Ishikawa (cell line): ENCODE results near the gene DSCAML1.

Source experiments
- CEBPB ChIP-seq: IDR thresholded peaks from 2 replicates; pipeline ENCODE4 v1.6.1; 2012
- CREB1 ChIP-seq: IDR thresholded peaks from 2 replicates; pipeline ENCODE4 v1.6.1; 2012; ENCODE audit warnings: low read depth
- EGR1 ChIP-seq: IDR thresholded peaks from 2 replicates; pipeline ENCODE4 v1.6.1; 2012
- EP300 ChIP-seq: IDR thresholded peaks from 2 replicates; pipeline ENCODE4 v1.6.1; 2012; ENCODE audit warnings: borderline replicate concordance
- FOXM1 ChIP-seq: IDR thresholded peaks from 2 replicates; pipeline ENCODE4 v1.6.1; 2012; ENCODE audit warnings: low read depth, borderline replicate concordance
- MAX ChIP-seq: IDR thresholded peaks from 2 replicates; pipeline ENCODE4 v1.6.1; 2012
- NFIC ChIP-seq: IDR thresholded peaks from 2 replicates; pipeline ENCODE4 v1.6.1; 2012
- RAD21 ChIP-seq: IDR thresholded peaks from 2 replicates; pipeline ENCODE4 v1.6.1; 2012; ENCODE audit warnings: low read depth
- REST ChIP-seq: IDR thresholded peaks from 2 replicates; pipeline ENCODE4 v1.6.1; 2012; ENCODE audit warnings: low read depth, mild to moderate bottlenecking
- TAF1 ChIP-seq: IDR thresholded peaks from 2 replicates; pipeline ENCODE4 v1.6.1; 2012; ENCODE audit warnings: low read depth, mild to moderate bottlenecking
- TCF12 ChIP-seq: IDR thresholded peaks from 2 replicates; pipeline ENCODE4 v1.6.1; 2012; ENCODE audit warnings: low read depth
- TEAD4 ChIP-seq: IDR thresholded peaks from 2 replicates; pipeline ENCODE4 v1.6.1; 2012
- USF1 ChIP-seq: IDR thresholded peaks from 2 replicates; pipeline ENCODE4 v1.6.1; 2012
- YY1 ChIP-seq: IDR thresholded peaks from 2 replicates; pipeline ENCODE4 v1.6.1; 2012; ENCODE audit warnings: low read depth
- ZBTB7A ChIP-seq: IDR thresholded peaks from 2 replicates; pipeline ENCODE4 v1.6.1; 2012; ENCODE audit warnings: low read depth

The DSCAML1 gene

GRCh38 chr11:117643606-117644300 is 153.3 kb downstream of the DSCAML1 start:
- TF ChIP-seq CREB1 = no peak
- no peak for TF ChIP-seq RAD21
- no peak for TF ChIP-seq NFIC
- no peak for TF ChIP-seq TCF12
- TF ChIP-seq ZBTB7A = no peak
- no peak for TF ChIP-seq USF1
- no peak for TF ChIP-seq CEBPB
- TF ChIP-seq EP300 = no peak
- TF ChIP-seq EGR1 = no peak
- no peak for TF ChIP-seq FOXM1
- no peak for TF ChIP-seq YY1
- no peak for TF ChIP-seq TAF1
- no peak for TF ChIP-seq REST
- TF ChIP-seq TEAD4 = no peak
- no peak for TF ChIP-seq MAX

GRCh38 chr11:117642835-117643234 is 154.2 kb downstream of the DSCAML1 start:
- TF ChIP-seq TCF12 (no peak), FOXM1 (no peak)

DNA sequence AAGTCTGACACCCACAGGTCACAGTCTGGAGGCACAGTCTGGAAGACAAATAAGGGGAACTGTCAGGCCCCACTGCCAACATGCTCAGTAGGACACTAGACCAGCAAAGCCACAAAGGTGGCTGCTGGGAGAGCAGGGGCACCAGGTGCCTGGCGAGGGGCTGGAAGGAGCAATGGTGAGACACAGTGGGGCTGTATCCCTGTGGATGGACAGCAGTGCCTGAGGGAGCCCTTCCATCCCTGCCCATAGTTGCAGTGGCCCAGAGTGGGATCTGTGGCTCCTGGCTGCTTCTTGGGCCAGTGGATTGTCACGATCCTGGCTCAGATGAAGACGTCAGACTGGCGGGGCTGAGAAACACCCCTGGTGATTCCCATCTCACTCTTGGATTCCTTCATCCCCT is 154.6 kb downstream of the DSCAML1 start:
- TF ChIP-seq ZBTB7A = no peak
- TF ChIP-seq CREB1 = no peak
- TF ChIP-seq FOXM1 = no peak
- TF ChIP-seq TEAD4 = no peak
- no peak for TF ChIP-seq TAF1

DNA sequence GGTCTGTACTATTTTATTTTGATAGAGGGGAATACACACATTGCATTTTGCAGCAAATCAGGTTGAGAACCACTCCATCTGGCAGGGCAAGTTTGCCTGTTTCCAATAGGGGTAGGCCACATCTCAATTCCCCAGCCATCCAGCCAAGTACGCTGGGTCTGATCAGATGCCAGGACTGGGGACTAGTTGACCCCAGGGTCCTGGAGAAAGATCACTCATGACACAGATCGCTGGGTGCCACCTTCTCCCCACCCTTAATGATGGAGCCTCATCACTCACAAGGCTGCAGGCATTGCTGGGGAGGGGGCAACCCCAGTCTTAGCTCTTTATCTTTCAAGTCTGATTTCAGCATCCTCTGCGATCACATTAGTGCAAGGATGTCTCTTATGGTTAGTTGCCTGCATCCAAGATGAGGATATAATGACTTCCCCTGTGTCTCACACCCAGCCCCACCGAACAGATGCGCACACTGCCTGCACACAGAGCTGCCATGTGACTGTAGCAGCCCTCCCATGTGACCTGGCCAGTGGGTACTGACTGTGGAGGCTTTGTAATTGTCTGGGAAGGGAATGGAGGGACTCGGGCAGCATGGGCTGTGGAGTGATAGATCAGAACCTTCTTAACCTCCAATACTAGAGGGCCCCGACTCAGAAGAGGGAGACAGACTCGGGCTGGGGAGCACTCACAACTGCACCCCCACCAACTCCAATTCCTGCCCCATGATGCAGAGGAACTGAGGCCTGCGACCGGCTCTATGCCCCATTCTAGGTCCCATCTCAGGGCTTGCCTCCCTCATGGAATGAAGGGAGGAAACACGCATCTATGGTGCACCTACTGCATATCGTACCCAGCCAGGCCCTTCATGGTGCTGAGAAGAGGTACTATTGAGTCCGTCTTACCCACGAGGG is 155.8 kb downstream of the DSCAML1 start:
- TF ChIP-seq TAF1 = no peak
- TF ChIP-seq TEAD4 = no peak
- TF ChIP-seq FOXM1 = no peak
- no peak for TF ChIP-seq ZBTB7A
- no peak for TF ChIP-seq RAD21
- no peak for TF ChIP-seq EP300
- TF ChIP-seq TCF12 = no peak
- TF ChIP-seq USF1 = no peak
- TF ChIP-seq EGR1 = no peak
- no peak for TF ChIP-seq MAX

DNA sequence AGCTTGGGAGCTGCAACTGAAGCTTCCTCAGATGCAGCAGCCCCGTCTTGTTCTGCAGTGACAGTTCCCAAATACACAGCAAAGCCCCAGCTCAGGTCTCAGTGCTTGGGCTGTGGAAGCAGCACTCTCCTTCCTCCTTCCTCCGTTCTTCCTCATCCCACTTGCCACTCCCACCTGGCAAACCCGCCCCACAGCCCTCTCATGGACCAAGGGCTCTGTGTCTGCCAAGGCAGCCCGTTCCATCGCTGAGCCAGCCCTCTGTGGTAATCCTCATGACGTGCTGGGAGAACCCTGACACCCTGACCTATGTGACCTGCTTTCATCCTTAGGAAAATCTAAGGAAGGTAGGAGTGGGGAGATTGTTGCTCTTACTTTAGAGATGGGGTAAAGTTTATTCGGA is 157.0 kb downstream of the DSCAML1 start:
- TF ChIP-seq TAF1 = no peak
- TF ChIP-seq REST = no peak
- TF ChIP-seq TCF12 = no peak
- no peak for TF ChIP-seq EP300
- TF ChIP-seq RAD21 = no peak
- no peak for TF ChIP-seq FOXM1
- TF ChIP-seq YY1 = no peak
- TF ChIP-seq EGR1 = no peak
- TF ChIP-seq NFIC = no peak
- no peak for TF ChIP-seq CEBPB
- TF ChIP-seq CREB1 = no peak
- no peak for TF ChIP-seq ZBTB7A
- no peak for TF ChIP-seq TEAD4
- TF ChIP-seq MAX = no peak
- no peak for TF ChIP-seq USF1
